ENCODE results near the gene BARD1. TPM values are rescaled to one million over a fixed set of nuclear protein-coding genes. Genes with fewer than 3 reads are reported as not detected.
"Not testable (repeated sequence)": the region's sequence is repeated elsewhere in the genome, so short reads cannot be mapped to it uniquely, and the experiment has no call there.

The BARD1 gene
- total RNA-seq, 4 donors from 2014 or later, result 14.9 to 24.1 (median 19.6) TPM

DNA sequence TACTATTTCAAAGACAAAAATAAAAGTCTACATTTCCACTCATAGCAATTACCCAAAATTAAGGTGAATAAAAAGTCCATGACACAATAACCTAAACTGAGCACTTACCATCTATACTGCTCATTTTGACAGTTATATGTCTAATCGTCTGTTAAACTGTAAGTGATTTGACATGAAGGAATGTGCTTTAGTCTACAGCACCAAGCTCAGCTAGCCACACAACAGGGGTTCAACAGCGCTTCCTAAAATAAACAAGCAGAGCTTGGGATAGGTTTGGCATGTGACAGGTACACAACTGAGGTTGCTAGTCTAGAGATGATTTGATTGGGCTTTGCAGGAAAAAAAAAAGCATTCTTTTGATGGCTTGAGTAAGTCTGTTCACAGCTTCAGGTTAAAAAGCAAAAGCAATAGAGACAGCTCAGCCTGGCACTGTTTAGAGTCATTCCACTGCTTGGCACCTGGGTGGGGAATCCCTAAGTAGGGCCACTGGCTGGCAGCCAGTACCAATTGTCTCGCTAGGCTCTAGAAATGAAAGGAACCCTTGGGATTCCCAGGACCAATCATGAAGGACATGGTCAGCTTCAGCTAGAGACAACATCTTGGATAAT is 78.6 kb downstream of the BARD1 start:
- intact Hi-C loops (cut with DNase I), result no loop called here
- Histone ChIP-seq H3K9me3 (no peaks in the 10 kb centered on the region), H3K36me3 (peaks cover 12 to 28% (median 19%) of the 10 kb centered on the region in 4 donors), H3K27me3 (no peaks in the 10 kb centered on the region), H3K4me3 (no peak overlapping the region), H3K27ac (replicated peaks in 1 of 4) (no peak overlapping the region), H3K4me1 (no peaks in the 10 kb centered on the region)
- TF ChIP-seq POLR2A (IDR thresholded peaks at IDR 0.05; ENCODE audit: low read depth) (no peak), POLR2AphosphoS5 (IDR thresholded peaks at IDR 0.05) (no peak), EP300 (IDR thresholded peaks at IDR 0.05) (no peak)
- TF ChIP-seq, protein P1, sequence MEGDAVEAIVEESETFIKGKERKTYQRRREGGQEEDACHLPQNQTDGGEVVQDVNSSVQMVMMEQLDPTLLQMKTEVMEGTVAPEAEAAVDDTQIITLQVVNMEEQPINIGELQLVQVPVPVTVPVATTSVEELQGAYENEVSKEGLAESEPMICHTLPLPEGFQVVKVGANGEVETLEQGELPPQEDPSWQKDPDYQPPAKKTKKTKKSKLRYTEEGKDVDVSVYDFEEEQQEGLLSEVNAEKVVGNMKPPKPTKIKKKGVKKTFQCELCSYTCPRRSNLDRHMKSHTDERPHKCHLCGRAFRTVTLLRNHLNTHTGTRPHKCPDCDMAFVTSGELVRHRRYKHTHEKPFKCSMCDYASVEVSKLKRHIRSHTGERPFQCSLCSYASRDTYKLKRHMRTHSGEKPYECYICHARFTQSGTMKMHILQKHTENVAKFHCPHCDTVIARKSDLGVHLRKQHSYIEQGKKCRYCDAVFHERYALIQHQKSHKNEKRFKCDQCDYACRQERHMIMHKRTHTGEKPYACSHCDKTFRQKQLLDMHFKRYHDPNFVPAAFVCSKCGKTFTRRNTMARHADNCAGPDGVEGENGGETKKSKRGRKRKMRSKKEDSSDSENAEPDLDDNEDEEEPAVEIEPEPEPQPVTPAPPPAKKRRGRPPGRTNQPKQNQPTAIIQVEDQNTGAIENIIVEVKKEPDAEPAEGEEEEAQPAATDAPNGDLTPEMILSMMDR (IDR thresholded peaks at IDR 0.05), result no peak
- no peak for DNase-seq (ENCODE audit: extremely low spot score)
- 54% methylated on average over 3 of the region's 3 CpGs for WGBS

DNA sequence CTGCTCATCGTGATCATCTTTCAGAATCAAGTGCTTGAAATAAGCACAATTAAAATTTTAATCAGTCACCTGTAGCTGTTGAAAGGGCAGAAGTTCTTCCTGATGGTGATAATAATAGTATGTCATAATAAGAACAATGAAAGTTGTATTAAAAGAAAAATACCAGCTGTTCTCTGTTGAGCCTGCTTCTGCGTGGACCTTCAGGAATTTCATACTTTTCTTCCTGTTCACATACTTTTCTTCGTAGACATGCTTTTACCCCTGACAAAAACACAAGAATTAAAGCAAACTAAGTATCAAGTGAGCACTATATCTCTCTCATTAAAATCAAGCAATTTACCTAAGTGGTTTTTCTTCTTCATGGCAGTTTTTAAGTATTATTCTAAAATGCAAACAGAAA is 79.2 kb downstream of the BARD1 start:
- Histone ChIP-seq H3K9me3 (no peaks in the 10 kb centered on the region), H3K36me3 (peaks cover 12 to 28% (median 19%) of the 10 kb centered on the region in 4 donors), H3K27ac (replicated peaks in 1 of 4) (no peak overlapping the region), H3K4me3 (no peak overlapping the region), H3K4me1 (no peaks in the 10 kb centered on the region), H3K27me3 (no peaks in the 10 kb centered on the region)
- TF ChIP-seq POLR2A (IDR thresholded peaks at IDR 0.05; ENCODE audit: low read depth), result no peak
- no peak for TF ChIP-seq EP300 (IDR thresholded peaks at IDR 0.05)
- TF ChIP-seq POLR2AphosphoS5 (IDR thresholded peaks at IDR 0.05), result no peak
- TF ChIP-seq, protein P1 (IDR thresholded peaks at IDR 0.05), result no peak
- WGBS, result 47% methylated on average over 3 of the region's 3 CpGs
- intact Hi-C loops (cut with DNase I), result no loop called here
- DNase-seq (ENCODE audit: extremely low spot score), result no peak

DNA sequence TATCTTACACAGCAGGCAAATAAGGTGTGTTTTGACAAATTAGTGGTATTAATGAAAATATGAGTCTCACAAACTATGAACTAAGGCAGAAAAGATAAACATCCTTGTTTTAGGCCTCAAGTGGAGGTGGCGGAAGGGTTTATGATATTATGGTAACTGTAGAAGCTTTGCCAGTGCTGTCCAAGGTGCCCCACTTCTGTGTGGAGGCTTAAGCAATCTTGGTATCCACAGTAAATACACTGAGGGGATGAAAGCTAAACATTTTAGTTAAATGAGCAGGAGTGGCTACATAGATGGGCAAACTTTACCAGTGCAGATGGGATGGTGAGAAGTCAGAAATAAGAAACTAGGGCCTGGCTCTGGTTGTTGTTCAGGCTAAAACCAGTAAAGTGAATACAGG is 84.7 kb downstream of the BARD1 start:
- intact Hi-C loops (cut with DNase I), result loop anchor here (5.0 kb wide), 1 partner anchor 1472 kb away; no protein-coding TSS in a partner anchor
- TF ChIP-seq POLR2A (IDR thresholded peaks at IDR 0.05; ENCODE audit: low read depth) (no peak), POLR2AphosphoS5 (IDR thresholded peaks at IDR 0.05) (no peak)
- TF ChIP-seq, protein P1 (IDR thresholded peaks at IDR 0.05), result no peak
- Histone ChIP-seq H3K36me3 (peaks cover 12 to 32% (median 15%) of the 10 kb centered on the region in 4 donors), H3K4me3 (no peak overlapping the region), H3K9me3 (no peaks in the 10 kb centered on the region), H3K27ac (replicated peaks in 1 of 4) (no peak overlapping the region), H3K4me1 (no peaks in the 10 kb centered on the region), H3K27me3 (no peaks in the 10 kb centered on the region)
- 100% methylated on average over 1 of the region's 1 CpG for WGBS
- no peak for DNase-seq (ENCODE audit: extremely low spot score)

DNA sequence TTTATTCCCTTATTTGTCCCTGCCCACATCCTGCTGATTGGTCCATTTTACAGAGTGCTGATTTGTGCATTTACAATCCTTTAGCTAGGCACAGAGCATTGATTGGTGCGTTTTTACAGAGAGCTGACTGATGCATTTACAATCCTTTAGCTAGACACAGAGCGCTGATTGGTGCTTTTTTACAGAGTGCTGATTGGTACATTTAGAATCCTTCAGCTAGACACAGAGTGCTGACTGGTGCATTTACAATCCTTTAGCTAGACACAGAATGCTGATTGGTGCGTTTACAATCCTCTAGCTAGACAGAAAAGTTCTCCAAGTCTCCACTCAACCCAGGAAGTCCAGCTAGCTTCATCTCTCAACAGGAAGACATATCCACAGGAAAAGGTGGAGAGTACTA is 91.6 kb downstream of the BARD1 start:
- H3K36me3 ChIP-seq; H3K9me3 ChIP-seq; H3K27ac ChIP-seq (replicated peaks in 1 of 4); H3K4me3 ChIP-seq; H3K4me1 ChIP-seq; intact Hi-C loops (cut with DNase I); H3K27me3 ChIP-seq; DNase-seq (ENCODE audit: extremely low spot score): not testable (repeated sequence)
- WGBS, result 100% methylated on average over 3 of the region's 3 CpGs

DNA sequence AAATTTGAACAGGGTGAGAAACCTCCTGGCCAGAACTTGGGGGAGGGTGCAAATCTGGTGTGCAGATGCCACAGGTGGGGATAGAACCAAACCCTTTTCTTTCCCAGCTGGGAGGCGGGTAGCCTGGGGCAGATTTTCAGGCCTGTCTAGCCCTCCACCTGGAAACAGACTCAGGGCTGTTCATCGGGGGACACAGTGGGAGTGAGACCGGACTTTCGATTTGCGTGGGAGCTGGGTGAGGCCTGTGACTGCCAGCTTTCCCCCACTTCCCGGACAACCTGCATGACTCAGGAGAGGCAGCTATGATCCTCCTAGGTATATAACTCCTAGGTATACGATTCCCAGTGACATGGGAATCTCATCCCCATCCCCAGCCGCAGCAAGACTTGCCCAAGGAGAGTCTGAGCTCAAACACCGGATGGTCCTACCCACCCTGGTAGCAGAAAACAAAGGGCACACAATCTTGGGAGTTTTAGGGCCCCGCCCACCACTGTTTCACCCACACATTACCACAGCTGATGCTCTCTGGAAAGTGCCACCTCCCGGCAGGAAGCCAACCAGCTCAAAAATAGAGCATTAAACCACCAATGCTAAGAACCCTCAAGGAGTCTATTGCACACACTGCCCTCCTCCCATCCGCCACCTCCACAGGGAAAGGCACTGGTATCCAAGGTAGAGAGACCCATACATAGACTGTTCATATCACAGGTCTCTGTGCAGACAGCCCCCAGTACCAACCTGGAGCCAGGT is 92.5 kb downstream of the BARD1 start:
- 97% methylated on average over 10 of the region's 12 CpGs for WGBS
- intact Hi-C loops (cut with DNase I), result no loop called here
- Histone ChIP-seq H3K36me3 (no peaks in the 10 kb centered on the region), H3K27ac (replicated peaks in 1 of 4) (no peak overlapping the region), H3K4me3 (no peak overlapping the region), H3K4me1 (no peaks in the 10 kb centered on the region), H3K27me3 (no peaks in the 10 kb centered on the region), H3K9me3 (no peaks in the 10 kb centered on the region)
- TF ChIP-seq POLR2A (IDR thresholded peaks at IDR 0.05; ENCODE audit: low read depth) (no peak), EP300 (IDR thresholded peaks at IDR 0.05) (no peak), POLR2AphosphoS5 (IDR thresholded peaks at IDR 0.05) (no peak)
- TF ChIP-seq, protein P1 (IDR thresholded peaks at IDR 0.05), result no peak
- no peak for DNase-seq (ENCODE audit: extremely low spot score)
